Measurements from ENCODE around the gene BST1.
A peak's percentile ranks its signal among the peaks of the same experiment; 100 is the strongest.

DNA sequence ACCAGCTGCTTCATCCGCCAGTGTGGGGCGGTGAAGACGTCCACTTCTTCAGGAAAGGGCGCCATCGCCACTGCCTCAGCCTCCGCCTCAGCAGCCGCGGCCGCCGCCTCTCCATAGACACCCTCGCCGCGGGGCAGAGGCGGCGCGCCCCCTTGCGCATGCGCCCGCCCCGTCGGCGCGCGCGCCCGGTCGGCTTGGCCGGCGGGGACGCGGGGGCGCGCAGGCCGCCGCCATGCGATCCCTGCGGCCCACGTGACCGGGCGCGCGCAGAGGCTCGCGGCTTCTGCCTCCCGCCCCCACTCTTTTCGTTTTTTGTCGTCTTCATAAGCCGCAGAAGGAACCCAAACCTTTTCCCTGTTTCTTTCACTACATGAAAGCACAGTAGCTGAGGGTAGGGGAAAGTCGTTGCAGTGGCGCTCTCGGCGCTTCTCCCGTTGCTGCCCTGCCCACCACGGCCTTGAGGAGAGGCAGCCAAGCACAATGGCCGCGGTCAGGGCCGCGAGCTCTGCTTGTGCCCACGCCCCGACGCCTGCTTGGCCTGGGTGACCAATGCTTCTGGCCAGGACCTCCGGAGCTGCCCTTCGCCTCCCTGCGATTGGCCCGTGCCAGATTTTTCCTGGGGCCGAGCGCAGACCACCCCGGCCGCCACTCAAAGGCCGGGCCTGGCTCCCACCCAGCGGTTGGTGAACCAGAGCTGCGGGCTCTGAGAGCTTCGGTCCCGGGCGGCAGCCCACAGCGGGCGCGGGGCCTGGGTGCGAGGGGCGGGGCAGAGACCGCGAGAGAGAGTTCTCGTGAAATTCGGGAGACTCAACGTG, 47.4 kb upstream of the BST1 start, which contains the start of gene FBXL5:
- TF ChIP-seq CTCF (optimal IDR thresholded peaks at IDR 0.05 in 1 of 3, IDR thresholded peaks at IDR 0.05 in 1 of 3, conservative IDR thresholded peaks at IDR 0.05 in 1 of 3; ENCODE audit: extremely low read depth in 1 of 3, insufficient read depth in 2 of 3, low read length in 3 of 3) (peak in 1 of 3 experiments; percentile 11), EZH2 (IDR thresholded peaks at IDR 0.05; ENCODE audit: low read length) (no peak)
